Heart left ventricle (tissue), 13 donors: ENCODE measurements around the gene RALGAPA2.

Experiments
- CTCF ChIP-seq, 12 donors: fragments of 200-600 bp; sonication (generic) in 4 of 12; IDR thresholded peaks; one replicate each; pipeline versions ENCODE4 v1.5.0 to v1.8.0; 2018 to 2022; ENCODE audit warnings: antibody characterized with exemption in 12 of 12, mild to moderate bottlenecking in 5 of 12
- POLR2A ChIP-seq, 2 donors: fragments of 450-650 bp; IDR thresholded peaks; one replicate each; pipeline ENCODE4 v1.6.1; 2017; ENCODE audit warnings: antibody characterized with exemption in 2 of 2, mild to moderate bottlenecking in 2 of 2, moderate library complexity in 2 of 2
- donor health status: ischemic (EF 13 %, LVEDD 7.1; RV severe dilation, severe dysfunction).
- donor health status: DM: no; HTN: yes; CAD: no.
- donor health status: DM: no; HTN: no; CAD: no.
- donor health status: ischemic (EF 25% LVEDD 6.9; RV normal size, moderate dysfunction).
- donor health status: ischemic (EF 25% LVEDD 5.7; RV mildly dilated, moderate dysfunction).
- donor health status: ischemic (EF 35%, LVEDD 5.7; RV mildly dilated, moderate dysfunction).
- donor health status: nonischemic (EF 11% LVEDD 7.7; RV severe dilation, severe dysfunction).
- donor health status: DM: yes; HTN: yes; CAD: no.
- donor health status: PGD.
- donor health status: ischemic (EF 29% LVEDD 5.4; RV normal size, mild dysfunction).
- donor health status: nonischemic (EF 23%, LVEDD 6.1; RV moderate dilation, normal function).

GRCh38 chr20:20734475-20734948 is 22.1 kb upstream of the RALGAPA2 start:
- no peak for TF ChIP-seq CTCF (IDR thresholded peaks at IDR 0.05)
- no peak for TF ChIP-seq POLR2A (IDR thresholded peaks at IDR 0.05)
